GM12865 (cell line): ENCODE measurements around the gene RASGRF2.

Experiments used
- DNase-seq: peaks from one replicate; pipeline ENCODE4 v3.0.0; 2010; ENCODE audit warnings: low read depth
- H3K4me3 ChIP-seq: 2 replicates; pipeline ENCODE4 v1.5.1; 2011; ENCODE audit warnings: mild to moderate bottlenecking, low read depth, low read length, control low read depth
- TF ChIP-seq, protein P1 (sequence below): IDR thresholded peaks from 2 replicates; pipeline ENCODE4 v1.5.1; 2011; ENCODE audit warnings: low read length, control low read depth, low read depth, inconsistent platforms; ENCODE audit not compliant: insufficient read depth; ENCODE audit errors: missing control alignments

Gene RASGRF2

GRCh38 chr5:80941496-80941895, 18.7 kb upstream of the RASGRF2 start:
- no peak for DNase-seq
- TF ChIP-seq, protein P1, sequence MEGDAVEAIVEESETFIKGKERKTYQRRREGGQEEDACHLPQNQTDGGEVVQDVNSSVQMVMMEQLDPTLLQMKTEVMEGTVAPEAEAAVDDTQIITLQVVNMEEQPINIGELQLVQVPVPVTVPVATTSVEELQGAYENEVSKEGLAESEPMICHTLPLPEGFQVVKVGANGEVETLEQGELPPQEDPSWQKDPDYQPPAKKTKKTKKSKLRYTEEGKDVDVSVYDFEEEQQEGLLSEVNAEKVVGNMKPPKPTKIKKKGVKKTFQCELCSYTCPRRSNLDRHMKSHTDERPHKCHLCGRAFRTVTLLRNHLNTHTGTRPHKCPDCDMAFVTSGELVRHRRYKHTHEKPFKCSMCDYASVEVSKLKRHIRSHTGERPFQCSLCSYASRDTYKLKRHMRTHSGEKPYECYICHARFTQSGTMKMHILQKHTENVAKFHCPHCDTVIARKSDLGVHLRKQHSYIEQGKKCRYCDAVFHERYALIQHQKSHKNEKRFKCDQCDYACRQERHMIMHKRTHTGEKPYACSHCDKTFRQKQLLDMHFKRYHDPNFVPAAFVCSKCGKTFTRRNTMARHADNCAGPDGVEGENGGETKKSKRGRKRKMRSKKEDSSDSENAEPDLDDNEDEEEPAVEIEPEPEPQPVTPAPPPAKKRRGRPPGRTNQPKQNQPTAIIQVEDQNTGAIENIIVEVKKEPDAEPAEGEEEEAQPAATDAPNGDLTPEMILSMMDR = no peak
- no peak overlapping the region for H3K4me3 ChIP-seq

GRCh38 chr5:80951366-80951765, 8.8 kb upstream of the RASGRF2 start:
- no peak for DNase-seq
- no peak overlapping the region for H3K4me3 ChIP-seq
- TF ChIP-seq, protein P1 = no peak

GRCh38 chr5:80953587-80953986, 6.6 kb upstream of the RASGRF2 start:
- TF ChIP-seq, protein P1 = no peak
- H3K4me3 ChIP-seq = no peak overlapping the region
- DNase-seq = no peak

- no peak for DNase-seq
- TF ChIP-seq, protein P1 = no peak
- H3K4me3 ChIP-seq = no peak overlapping the region
Observed at GRCh38 chr5:80955082-80955590, 5.0 kb upstream of the RASGRF2 start.

DNA sequence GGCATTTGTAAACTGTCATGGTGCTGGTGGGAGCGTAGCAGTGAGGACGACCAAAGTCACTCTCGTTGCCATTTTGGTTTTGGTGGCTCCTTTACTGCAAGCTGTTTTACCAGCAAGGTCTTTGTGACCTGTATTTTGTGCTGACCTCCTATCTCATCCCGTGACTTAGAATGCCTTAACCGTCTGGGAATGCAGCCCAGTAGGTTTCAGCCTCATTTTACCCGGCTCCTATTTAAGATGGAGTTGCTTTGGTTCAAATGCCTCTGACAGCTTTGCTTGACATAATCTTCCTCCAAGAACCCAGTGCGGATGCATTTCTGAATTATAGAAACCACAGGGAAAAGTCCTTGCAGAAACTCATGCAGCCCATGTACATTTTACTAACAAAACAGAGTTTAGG, 3.9 kb upstream of the RASGRF2 start:
- H3K4me3 ChIP-seq = no peak overlapping the region
- DNase-seq = no peak
- TF ChIP-seq, protein P1 = no peak

DNA sequence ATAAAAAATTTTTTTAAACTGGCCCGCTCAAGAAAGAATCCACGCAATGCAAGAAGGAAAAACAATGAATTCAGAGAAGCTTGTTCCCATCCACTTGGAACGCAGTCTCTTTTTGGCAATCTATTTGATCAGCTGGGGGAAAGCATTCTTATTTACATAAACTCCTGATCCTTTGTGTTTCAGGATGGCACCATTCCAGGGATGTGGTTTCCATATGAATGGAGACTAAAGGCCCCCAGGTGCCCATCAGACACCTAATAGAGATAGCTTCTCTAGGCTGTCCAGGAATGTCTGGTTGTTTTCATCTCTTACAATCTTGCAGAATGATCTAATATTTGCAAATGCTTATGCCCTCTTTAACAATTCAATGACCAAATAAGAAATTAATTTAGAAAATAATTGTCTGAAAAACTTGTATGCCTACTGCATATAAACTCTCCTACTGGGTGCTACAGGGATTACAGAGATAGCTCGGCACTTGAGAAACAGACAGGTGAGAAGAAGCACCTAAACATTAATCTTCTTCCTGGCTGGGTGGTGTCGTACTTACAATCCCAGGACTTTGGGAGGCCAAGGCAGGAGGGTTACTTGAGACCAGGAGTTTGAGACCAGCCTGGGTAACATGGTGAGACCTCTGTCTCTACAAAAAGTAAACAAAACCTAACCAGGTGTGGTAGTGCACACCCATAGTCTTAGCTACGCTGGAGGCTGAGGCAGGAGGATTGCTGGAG, 3.0 kb upstream of the RASGRF2 start:
- H3K4me3 ChIP-seq = no peak overlapping the region
- TF ChIP-seq, protein P1 = no peak
- DNase-seq = no peak

GRCh38 chr5:80958616-80959015, 1.5 kb upstream of the RASGRF2 start:
- no peak overlapping the region for H3K4me3 ChIP-seq
- no peak for DNase-seq
- TF ChIP-seq, protein P1 = no peak
